ENCODE data around the gene PRKAR2B. TPM values are rescaled to one million over a fixed set of nuclear protein-coding genes. Genes with fewer than 3 reads are reported as not detected.

Gene PRKAR2B
- total RNA-seq, 1 experiment from 2014 or later: 15.1 TPM

GRCh38 chr7:107089627-107090026 lies 45.1 kb downstream of the PRKAR2B start:
- Histone ChIP-seq H3K4me2 (ENCODE audit: low read length) (no peak overlapping the region), H4K20me1 (ENCODE audit: insufficient read depth) (no peaks in the 10 kb centered on the region), H3K27me3 (ENCODE audit: insufficient read depth, low read length) (peaks cover 6% of the 10 kb centered on the region; the same call in 1 of the 2 replicates), H3K9me2 (ENCODE audit: insufficient read depth) (no peaks in the 10 kb centered on the region), H3K9ac (ENCODE audit: low read length) (no peak overlapping the region), H3K9me3 (ENCODE audit: control insufficient read depth in 1 of 2, insufficient read depth in 1 of 2, low read depth in 1 of 2, low read length in 2 of 2) (no peaks in the 10 kb centered on the region), H3K27ac (ENCODE audit: low read depth, low read length) (no peak overlapping the region), H3K36me3 (ENCODE audit: control insufficient read depth in 1 of 2, insufficient read depth in 2 of 2, low read length in 2 of 2) (no peaks in the 10 kb centered on the region), H3K4me1 (ENCODE audit: control insufficient read depth in 1 of 2, insufficient read depth in 2 of 2, low read length in 2 of 2) (no peaks in the 10 kb centered on the region), H3K4me3 (replicated peaks in 1 of 2; ENCODE audit: low read depth in 1 of 2, low read length in 2 of 2) (no peak overlapping the region), H2AFZ (ENCODE audit: low read depth, low read length, poor library complexity, severe bottlenecking) (no peak overlapping the region), H3K79me2 (ENCODE audit: insufficient read depth, low read length) (no peaks in the 10 kb centered on the region)
- RAD21 ChIA-PET (ENCODE audit: low non-redundant PET in 1 of 2, low total read pairs in 2 of 2, uncharacterized antibody in 2 of 2, unreplicated experiment in 2 of 2): no interaction called here
- DNase-seq (ENCODE audit: low read depth, low spot score) (no peak), ATAC-seq (no peak)
- BruUV-seq (replicated peaks): no TSS peak
- intact Hi-C loops (cut with micrococcal nuclease): no loop called here
- no peak for TF ChIP-seq POLR2AphosphoS5 (IDR thresholded peaks at IDR 0.05; ENCODE audit: low read depth, low read length)
- no peak for TF ChIP-seq SP1 (IDR thresholded peaks at IDR 0.05; ENCODE audit: low read depth)
- CTCF ChIA-PET: no interaction called here
- POLR2A ChIA-PET: no interaction called here

GRCh38 chr7:107090457-107090856 lies 46.0 kb downstream of the PRKAR2B start:
- H3K9ac ChIP-seq (ENCODE audit: low read length): no peak overlapping the region
- no peaks in the 10 kb centered on the region for H3K9me2 ChIP-seq (ENCODE audit: insufficient read depth)
- H3K36me3 ChIP-seq (ENCODE audit: control insufficient read depth in 1 of 2, insufficient read depth in 2 of 2, low read length in 2 of 2): no peaks in the 10 kb centered on the region
- no TSS peak for BruUV-seq (replicated peaks)
- TF ChIP-seq RAD21 (IDR thresholded peaks at IDR 0.05; ENCODE audit: low read depth): no peak
- ATAC-seq (no peak), DNase-seq (ENCODE audit: low read depth, low spot score) (no peak)
- no peak overlapping the region for H3K4me2 ChIP-seq (ENCODE audit: low read length)
- POLR2A ChIA-PET: no interaction called here
- no peak overlapping the region for H2AFZ ChIP-seq (ENCODE audit: low read depth, low read length, poor library complexity, severe bottlenecking)
- RAD21 ChIA-PET (ENCODE audit: low non-redundant PET in 1 of 2, low total read pairs in 2 of 2, uncharacterized antibody in 2 of 2, unreplicated experiment in 2 of 2): no interaction called here
- H3K4me1 ChIP-seq (ENCODE audit: control insufficient read depth in 1 of 2, insufficient read depth in 2 of 2, low read length in 2 of 2): no peaks in the 10 kb centered on the region
- no peaks in the 10 kb centered on the region for H4K20me1 ChIP-seq (ENCODE audit: insufficient read depth)
- H3K9me3 ChIP-seq (ENCODE audit: control insufficient read depth in 1 of 2, insufficient read depth in 1 of 2, low read depth in 1 of 2, low read length in 2 of 2): no peaks in the 10 kb centered on the region
- no peaks in the 10 kb centered on the region for H3K79me2 ChIP-seq (ENCODE audit: insufficient read depth, low read length)
- H3K27me3 ChIP-seq (ENCODE audit: insufficient read depth, low read length): peaks cover 6% of the 10 kb centered on the region; the same call in 1 of the 2 replicates
- H3K27ac ChIP-seq (ENCODE audit: low read depth, low read length): no peak overlapping the region
- H3K4me3 ChIP-seq (replicated peaks in 1 of 2; ENCODE audit: low read depth in 1 of 2, low read length in 2 of 2): no peak overlapping the region
- CTCF ChIA-PET: interaction anchor here (0.8 kb wide), 1 partner anchor 57 kb away, joined by 3 read pairs; no protein-coding TSS in a partner anchor
- intact Hi-C loops (cut with micrococcal nuclease): no loop called here

- ChIA-PET POLR2A (no interaction called here), CTCF (no interaction called here), RAD21 (ENCODE audit: low non-redundant PET in 1 of 2, low total read pairs in 2 of 2, uncharacterized antibody in 2 of 2, unreplicated experiment in 2 of 2) (no interaction called here)
- Histone ChIP-seq H3K9me3 (ENCODE audit: control insufficient read depth in 1 of 2, insufficient read depth in 1 of 2, low read depth in 1 of 2, low read length in 2 of 2) (no peaks in the 10 kb centered on the region), H3K79me2 (ENCODE audit: insufficient read depth, low read length) (no peaks in the 10 kb centered on the region), H3K9me2 (ENCODE audit: insufficient read depth) (no peaks in the 10 kb centered on the region), H2AFZ (ENCODE audit: low read depth, low read length, poor library complexity, severe bottlenecking) (no peak overlapping the region), H3K27me3 (ENCODE audit: insufficient read depth, low read length) (peaks cover 6% of the 10 kb centered on the region; the same call in 1 of the 2 replicates), H3K4me2 (ENCODE audit: low read length) (no peak overlapping the region), H3K9ac (ENCODE audit: low read length) (no peak overlapping the region), H3K27ac (ENCODE audit: low read depth, low read length) (no peak overlapping the region), H3K4me3 (replicated peaks in 1 of 2; ENCODE audit: low read depth in 1 of 2, low read length in 2 of 2) (no peak overlapping the region), H4K20me1 (ENCODE audit: insufficient read depth) (no peaks in the 10 kb centered on the region), H3K4me1 (ENCODE audit: control insufficient read depth in 1 of 2, insufficient read depth in 2 of 2, low read length in 2 of 2) (no peaks in the 10 kb centered on the region), H3K36me3 (ENCODE audit: control insufficient read depth in 1 of 2, insufficient read depth in 2 of 2, low read length in 2 of 2) (no peaks in the 10 kb centered on the region)
- BruUV-seq (replicated peaks): no TSS peak
- DNase-seq (ENCODE audit: low read depth, low spot score): no peak
- no peak for ATAC-seq
- intact Hi-C loops (cut with micrococcal nuclease): no loop called here
- TF ChIP-seq SRF (IDR thresholded peaks at IDR 0.05; ENCODE audit: low read depth) (no peak), EZH2phosphoT487 (IDR thresholded peaks at IDR 0.05; ENCODE audit: borderline replicate concordance) (no peak), POLR2AphosphoS5 (IDR thresholded peaks at IDR 0.05; ENCODE audit: low read depth, low read length) (no peak), MAX (IDR thresholded peaks at IDR 0.05) (no peak), CBX3 (IDR thresholded peaks at IDR 0.05; ENCODE audit: low read depth) (no peak), EZH2 (IDR thresholded peaks at IDR 0.05) (no peak), ATF3 (IDR thresholded peaks at IDR 0.05) (no peak), ZBTB33 (IDR thresholded peaks at IDR 0.05; ENCODE audit: extremely low read depth, insufficient replicate concordance, low read length) (no peak), SP1 (IDR thresholded peaks at IDR 0.05; ENCODE audit: low read depth) (no peak), ZNF274 (IDR thresholded peaks at IDR 0.05; ENCODE audit: low read depth, low read length) (no peak), RAD21 (IDR thresholded peaks at IDR 0.05; ENCODE audit: low read depth) (no peak)
These were observed 46.8 kb downstream of the PRKAR2B start for GRCh38 chr7:107091306-107091705.
